Activated B cell treated with CpG ODN at 0.5 μM for 24 hours (primary cell): ENCODE data around the gene THOC5. TPM values are rescaled to one million over a fixed set of nuclear protein-coding genes. Genes with fewer than 3 reads are reported as not detected.
"Not testable (repeated sequence)": the region's sequence is repeated elsewhere in the genome, so short reads cannot be mapped to it uniquely, and the experiment has no call there.

Experiments used
- ATAC-seq: fragments of 200-7000 bp; cut with Tn5 transposase; one replicate; pipeline ENCODE4 v1.10.0; 2021; ENCODE audit warnings: low read depth, mild to moderate bottlenecking, moderate library complexity
- CTCF ChIA-PET: fragments of 350-600 bp; sonication (Branson Sonifier 250); formaldehyde crosslinking; loops from one replicate; lab custom pipeline; 2021; ENCODE audit warnings: antibody characterized with exemption; lab: Charles Lee
- POLR2A ChIA-PET: fragments of 350-600 bp; sonication (Branson Sonifier 250); formaldehyde crosslinking; loops from one replicate; lab custom pipeline; 2021; ENCODE audit warnings: antibody characterized with exemption; lab: Charles Lee
- DNase-seq: peaks from one replicate; pipeline ENCODE4 v3.0.0; 2022
- H3K27ac Mint-ChIP-seq: one replicate; pipeline ENCODE4 v1.8.0; 2020; ENCODE audit warnings: mixed read lengths
- H3K27me3 Mint-ChIP-seq: one replicate; pipeline ENCODE4 v1.8.0; 2021; ENCODE audit warnings: mixed read lengths
- H3K36me3 Mint-ChIP-seq: one replicate; pipeline ENCODE4 v1.8.0; 2021; ENCODE audit warnings: low read depth, mixed read lengths
- H3K4me1 Mint-ChIP-seq: one replicate; pipeline ENCODE4 v1.8.0; 2021; ENCODE audit warnings: mixed read lengths
- H3K4me3 Mint-ChIP-seq: one replicate; pipeline ENCODE4 v1.8.0; 2020; ENCODE audit warnings: mild to moderate bottlenecking, mixed read lengths
- H3K9me3 Mint-ChIP-seq: one replicate; pipeline ENCODE4 v1.8.0; 2020; ENCODE audit warnings: mixed read lengths
- CTCF ChIP-seq: fragments of 200-600 bp; IDR thresholded peaks from one replicate; pipeline ENCODE4 v1.8.0; 2022; ENCODE audit warnings: antibody characterized with exemption, mild to moderate bottlenecking
- intact Hi-C: fragments of 100-400 bp; cut with micrococcal nuclease; formaldehyde crosslinking; loops from one replicate; pipeline ENCODE4 v1.15.1; 2024
- total RNA-seq: library from RNA; stranded (reverse); gene quantifications from 2 replicates; pipeline ENCODE4 v1.2.3, GENCODE V29; 2022

Gene THOC5
- total RNA-seq, 1 donor from 2014 or later = 44.1 TPM

DNA sequence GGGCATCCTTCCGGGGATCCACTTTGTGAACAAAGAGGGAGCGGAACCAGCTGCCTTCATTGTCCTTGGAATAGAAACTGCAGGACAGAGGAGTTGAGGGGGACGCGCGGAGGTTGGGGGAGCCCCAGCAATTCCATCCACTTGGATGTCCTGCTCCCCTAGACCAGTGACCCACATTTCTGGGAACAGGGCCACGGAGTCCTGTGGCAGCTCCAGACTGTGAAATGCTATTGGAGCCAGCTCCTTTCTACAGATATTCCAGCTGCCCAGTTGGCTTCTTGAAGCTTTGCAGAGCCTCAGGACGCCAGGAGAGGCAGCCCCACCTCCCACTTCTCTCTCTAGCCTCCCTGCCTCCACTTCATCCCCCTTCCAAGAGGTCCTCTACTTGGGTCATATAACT, 16.9 kb upstream of the THOC5 start:
- H3K36me3 Mint-ChIP-seq = peaks cover 27% of the 10 kb centered on the region
- TF ChIP-seq CTCF = no peak
- intact Hi-C loops = no loop called here
- ATAC-seq (no peak), DNase-seq (no peak)
- no peaks in the 10 kb centered on the region for H3K4me1 Mint-ChIP-seq
- no peaks in the 10 kb centered on the region for H3K27me3 Mint-ChIP-seq
- POLR2A ChIA-PET = no interaction called here
- H3K9me3 Mint-ChIP-seq = no peaks in the 10 kb centered on the region
- no peak overlapping the region for H3K4me3 Mint-ChIP-seq
- H3K27ac Mint-ChIP-seq = no peak overlapping the region
- CTCF ChIA-PET = no interaction called here

- H3K27me3 Mint-ChIP-seq = no peaks in the 10 kb centered on the region
- peaks cover 32% of the 10 kb centered on the region for H3K36me3 Mint-ChIP-seq
- ATAC-seq (no peak), DNase-seq (no peak)
- no peaks in the 10 kb centered on the region for H3K4me1 Mint-ChIP-seq
- no peaks in the 10 kb centered on the region for H3K9me3 Mint-ChIP-seq
- no peak for TF ChIP-seq CTCF
- no peak overlapping the region for H3K27ac Mint-ChIP-seq
- H3K4me3 Mint-ChIP-seq = no peak overlapping the region
- intact Hi-C loops = no loop called here
- POLR2A ChIA-PET = interaction anchor here (0.7 kb wide), 2 partner anchors 16 to 1650 kb away, joined by 4 to 6 read pairs; partner anchors contain the start of genes PITPNB and THOC5
- CTCF ChIA-PET = no interaction called here
Observed at GRCh38 chr22:29569011-29569678, 15.6 kb upstream of the THOC5 start.

GRCh38 chr22:29567338-29567737, 13.8 kb upstream of the THOC5 start:
- Mint-ChIP-seq H3K36me3 (peaks cover 38% of the 10 kb centered on the region), H3K4me1 (no peaks in the 10 kb centered on the region), H3K9me3 (no peaks in the 10 kb centered on the region), H3K4me3 (no peak overlapping the region), H3K27me3 (no peaks in the 10 kb centered on the region), H3K27ac (no peak overlapping the region)
- intact Hi-C loops = no loop called here
- CTCF ChIA-PET = no interaction called here
- no peak for TF ChIP-seq CTCF
- no peak for ATAC-seq
- POLR2A ChIA-PET = no interaction called here
- no peak for DNase-seq

- intact Hi-C loops, DNase-seq, H3K4me3 Mint-ChIP-seq, H3K27me3 Mint-ChIP-seq, H3K9me3 Mint-ChIP-seq, H3K4me1 Mint-ChIP-seq, H3K27ac Mint-ChIP-seq, ATAC-seq: not testable (repeated sequence)
- CTCF ChIA-PET = interaction anchor here (1.1 kb wide), 1 partner anchor 12 kb away, joined by 3 read pairs; no protein-coding TSS in a partner anchor
- peaks cover 44% of the 10 kb centered on the region for H3K36me3 Mint-ChIP-seq
- POLR2A ChIA-PET = interaction anchor here (1.4 kb wide), 1 partner anchor 13 kb away, joined by 4 read pairs; the partner anchor contains the start of gene THOC5
Observed at GRCh38 chr22:29566513-29566912, 13.0 kb upstream of the THOC5 start.

- no peak for DNase-seq
- ChIA-PET CTCF (no interaction called here), POLR2A (interaction anchor here (0.9 kb wide), 1 partner anchor 10 kb away, joined by 3 read pairs; the partner anchor contains the start of gene THOC5)
Observed at GRCh38 chr22:29563652-29564460, 10.3 kb upstream of the THOC5 start.

More at GRCh38 chr22:29563652-29564460, 10.3 kb upstream of the THOC5 start:
- Mint-ChIP-seq H3K4me3 (no peak overlapping the region), H3K27me3 (no peaks in the 10 kb centered on the region), H3K27ac (no peak overlapping the region), H3K36me3 (peaks cover 51% of the 10 kb centered on the region), H3K4me1 (no peaks in the 10 kb centered on the region), H3K9me3 (no peaks in the 10 kb centered on the region)
- TF ChIP-seq CTCF = no peak
- ATAC-seq = no peak
- intact Hi-C loops = no loop called here
